GM12864 (cell line): ENCODE data around the gene AKR7A3.
A peak's percentile ranks its signal among the peaks of the same experiment; 100 is the strongest.

Source experiments
- DNase-seq: peaks from one replicate; pipeline ENCODE4 v3.0.0-alpha.2; 2011; ENCODE audit warnings: low read depth
- H3K4me3 ChIP-seq: 2 replicates; pipeline ENCODE4 v1.5.1; 2011; ENCODE audit warnings: mild to moderate bottlenecking, low read depth, low read length, control low read depth
- CTCF ChIP-seq: IDR thresholded peaks from 2 replicates; pipeline ENCODE4 v1.5.1; 2011; ENCODE audit warnings: low read depth, mild to moderate bottlenecking, moderate library complexity, low read length, control low read depth, inconsistent platforms; ENCODE audit errors: missing control alignments

AKR7A3 gene

DNA sequence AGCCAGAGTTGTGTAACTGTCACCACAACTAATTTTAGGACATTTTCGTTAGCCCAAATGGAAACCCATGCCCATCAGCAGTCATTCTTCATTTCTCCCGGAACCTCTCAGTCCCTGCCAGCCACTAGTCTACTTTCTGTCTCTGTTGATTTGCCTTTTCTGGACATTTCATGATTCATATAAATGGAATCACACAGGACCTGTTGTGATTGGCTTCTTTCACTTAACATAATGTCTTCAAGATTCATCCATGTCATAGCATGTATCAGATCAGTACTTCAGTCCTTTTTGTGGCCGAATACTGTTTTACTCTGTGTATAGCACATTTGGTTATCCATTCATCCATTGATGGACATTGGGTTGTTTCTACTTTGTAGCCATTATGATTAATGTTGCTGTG is 30.6 kb upstream of the AKR7A3 start:
- DNase-seq, result no peak
- no peak for TF ChIP-seq CTCF
- no peak overlapping the region for H3K4me3 ChIP-seq

GRCh38 chr1:19317126-19317910 is 28.7 kb upstream of the AKR7A3 start:
- H3K4me3 ChIP-seq, result no peak overlapping the region
- TF ChIP-seq CTCF, result no peak
- no peak for DNase-seq

DNA sequence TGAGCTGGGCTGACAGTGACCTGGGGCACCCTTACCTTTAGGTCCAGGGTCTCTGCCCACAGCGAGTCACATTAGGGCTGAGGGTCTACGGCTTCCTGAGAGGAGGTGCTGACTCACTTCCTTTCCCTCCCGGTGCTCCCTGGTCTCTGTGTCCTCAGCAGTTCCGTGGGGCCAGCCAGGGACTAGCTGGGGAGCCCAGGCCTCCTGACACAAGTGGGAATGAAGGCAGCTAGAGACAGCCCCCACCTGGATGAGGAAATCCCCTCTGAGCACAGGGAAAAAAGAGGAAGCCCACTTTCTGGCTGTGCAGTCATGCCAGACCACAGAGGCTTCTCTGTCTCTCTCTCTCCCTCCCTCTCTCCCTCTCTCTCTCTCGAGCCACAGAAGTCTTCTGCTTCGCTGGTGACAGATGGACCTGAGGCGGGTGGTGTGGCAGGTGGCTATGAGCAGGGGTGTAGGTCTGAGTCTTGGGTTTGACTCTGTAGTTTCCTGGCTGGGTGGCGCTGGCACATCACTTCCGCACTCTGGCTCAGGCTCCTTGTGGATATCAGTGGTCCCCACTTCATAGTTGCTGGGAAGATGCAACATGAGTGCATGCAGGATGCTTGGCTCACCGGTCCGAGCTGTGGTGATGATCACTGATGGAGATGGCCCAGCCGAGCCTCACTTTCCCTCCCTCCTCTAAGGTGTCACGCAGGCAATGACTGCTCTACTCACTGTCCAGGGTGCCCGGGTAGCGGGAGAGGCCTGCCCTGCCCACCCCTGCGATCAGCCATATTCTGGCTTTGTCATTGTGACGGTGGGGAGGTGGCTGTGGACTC is 27.0 kb upstream of the AKR7A3 start:
- peak; percentile 39 for DNase-seq

DNA sequence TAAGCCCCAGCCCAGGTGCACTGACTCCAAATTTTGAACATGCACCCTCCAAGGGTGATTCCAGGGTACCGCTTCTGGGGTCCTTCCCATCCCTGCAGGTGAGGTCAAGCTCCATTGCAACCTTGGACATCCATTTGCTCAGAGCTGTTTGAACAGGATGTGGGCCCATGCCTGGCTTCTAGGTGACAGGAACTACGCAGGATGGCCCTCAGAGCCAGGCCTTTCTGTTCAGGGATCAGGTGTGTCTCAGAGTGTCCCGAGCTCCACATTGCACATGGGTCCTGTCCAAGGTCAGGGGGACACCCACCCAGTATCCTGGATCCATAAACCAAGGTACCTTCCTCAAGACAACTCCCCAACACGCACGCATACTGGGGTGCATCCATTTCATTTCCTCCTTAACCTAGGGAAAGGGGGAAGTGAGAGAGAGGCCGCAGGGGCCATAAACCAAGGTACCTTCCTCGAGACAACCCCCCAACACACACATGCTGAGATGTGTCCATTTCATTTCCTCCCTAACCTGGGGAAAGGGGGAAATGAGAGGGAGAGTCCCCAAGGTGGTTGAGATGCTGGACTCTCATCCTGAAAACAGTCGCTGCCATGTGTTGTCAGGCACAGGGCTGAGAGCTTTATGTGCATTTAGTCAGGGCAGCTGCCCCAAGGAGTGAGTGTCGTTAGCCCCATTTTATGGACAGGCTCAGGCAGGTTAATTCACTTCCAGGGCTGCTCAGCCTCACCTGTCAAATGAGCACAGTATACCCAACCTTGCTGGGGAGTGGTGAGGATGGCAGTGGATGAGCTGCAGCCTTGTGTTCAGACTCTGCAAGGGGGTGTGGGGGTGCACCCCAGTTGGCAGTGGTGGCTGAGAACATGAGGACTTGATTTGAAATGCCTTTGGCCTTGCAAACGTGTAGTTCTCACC is 25.7 kb upstream of the AKR7A3 start:
- DNase-seq, result no peak
- no peak overlapping the region for H3K4me3 ChIP-seq

More for the DNA sequence above, 27.0 kb upstream of the AKR7A3 start:
- TF ChIP-seq CTCF, result no peak
- no peak overlapping the region; the same call in none of the 2 replicates for H3K4me3 ChIP-seq

GRCh38 chr1:19313636-19313959 is 25.0 kb upstream of the AKR7A3 start:
- TF ChIP-seq CTCF, result no peak
- peak overlapping the region; percentile 76 for H3K4me3 ChIP-seq
- no peak for DNase-seq

More for the DNA sequence above, 25.7 kb upstream of the AKR7A3 start:
- no peak for TF ChIP-seq CTCF

GRCh38 chr1:19312782-19313635 is 24.4 kb upstream of the AKR7A3 start:
- no peak for DNase-seq
- TF ChIP-seq CTCF, result no peak
- H3K4me3 ChIP-seq, result peak overlapping the region; percentile 76
